DOHH2 (cell line): ENCODE results near the gene ALKBH3.

Source experiments
- H3F3A ChIP-seq: fragments of 200-600 bp; sonication (generic), shearing (Covaris generic); 2 replicates; pipeline ENCODE4 v1.6.0; 2016; ENCODE audit warnings: antibody characterized with exemption, mild to moderate bottlenecking; ENCODE audit not compliant: control insufficient read depth, insufficient read depth
- H3K27ac ChIP-seq: fragments of 200-600 bp; sonication (generic); 2 replicates; pipeline ENCODE4 v1.5.1; 2014; ENCODE audit warnings: low read depth, mild to moderate bottlenecking, low read length, moderate library complexity
- H3K27me3 ChIP-seq: fragments of 200-600 bp; sonication (generic); 2 replicates; pipeline ENCODE4 v1.6.1; 2014; ENCODE audit warnings: mild to moderate bottlenecking, low read length, mixed read lengths; ENCODE audit not compliant: control insufficient read depth
- H3K36me3 ChIP-seq: fragments of 200-600 bp; sonication (generic); 2 replicates; pipeline ENCODE4 v1.6.1; 2014; ENCODE audit warnings: mild to moderate bottlenecking, low read length, moderate library complexity, mixed read lengths; ENCODE audit not compliant: control insufficient read depth
- H3K4me1 ChIP-seq: fragments of 200-600 bp; sonication (generic); 2 replicates; pipeline ENCODE4 v1.6.1; 2014; ENCODE audit warnings: mild to moderate bottlenecking, low read length, mixed read lengths; ENCODE audit not compliant: control insufficient read depth
- H3K4me2 ChIP-seq: fragments of 200-600 bp; sonication (generic); 2 replicates; pipeline ENCODE4 v1.6.0; 2014; ENCODE audit warnings: mild to moderate bottlenecking, low read length, moderate library complexity
- H3K4me3 ChIP-seq: fragments of 200-600 bp; sonication (generic); 2 replicates; pipeline ENCODE4 v1.5.1; 2014; ENCODE audit warnings: mild to moderate bottlenecking, low read length, mixed read lengths
- H3K79me2 ChIP-seq: fragments of 200-600 bp; sonication (generic); 2 replicates; pipeline ENCODE4 v1.6.1; 2014; ENCODE audit warnings: mild to moderate bottlenecking, low read length, mixed read lengths; ENCODE audit not compliant: control insufficient read depth
- H3K9me2 ChIP-seq: fragments of 200-600 bp; sonication (generic); replicated peaks from 2 replicates; pipeline ENCODE4 v1.6.1; 2014; ENCODE audit warnings: mild to moderate bottlenecking, low read length, mixed read lengths; ENCODE audit not compliant: control insufficient read depth
- H3K9me3 ChIP-seq: fragments of 200-600 bp; sonication (generic); 2 replicates; pipeline ENCODE4 v1.6.1; 2014; ENCODE audit warnings: antibody characterized with exemption, low read length, mixed read lengths; ENCODE audit not compliant: control insufficient read depth, insufficient read depth
- H4K20me1 ChIP-seq: fragments of 200-600 bp; sonication (generic); 2 replicates; pipeline ENCODE4 v1.6.0; 2014; ENCODE audit warnings: low read depth, mild to moderate bottlenecking, antibody characterized with exemption, low read length, moderate library complexity; ENCODE audit not compliant: control insufficient read depth, insufficient read depth
- EZH2phosphoT487 ChIP-seq: fragments of 200-600 bp; sonication (generic); IDR thresholded peaks from 2 replicates; pipeline ENCODE4 v1.6.1; 2017; ENCODE audit warnings: borderline replicate concordance, mild to moderate bottlenecking, antibody characterized with exemption, low read length, moderate library complexity, mixed read lengths
- TF ChIP-seq, protein P1 (sequence below): fragments of 200-600 bp; sonication (generic); IDR thresholded peaks from one replicate; pipeline ENCODE4 v1.5.1; 2014; ENCODE audit warnings: antibody characterized with exemption, mild to moderate bottlenecking, low read depth, low read length; ENCODE audit not compliant: poor library complexity, severe bottlenecking

The ALKBH3 gene

DNA sequence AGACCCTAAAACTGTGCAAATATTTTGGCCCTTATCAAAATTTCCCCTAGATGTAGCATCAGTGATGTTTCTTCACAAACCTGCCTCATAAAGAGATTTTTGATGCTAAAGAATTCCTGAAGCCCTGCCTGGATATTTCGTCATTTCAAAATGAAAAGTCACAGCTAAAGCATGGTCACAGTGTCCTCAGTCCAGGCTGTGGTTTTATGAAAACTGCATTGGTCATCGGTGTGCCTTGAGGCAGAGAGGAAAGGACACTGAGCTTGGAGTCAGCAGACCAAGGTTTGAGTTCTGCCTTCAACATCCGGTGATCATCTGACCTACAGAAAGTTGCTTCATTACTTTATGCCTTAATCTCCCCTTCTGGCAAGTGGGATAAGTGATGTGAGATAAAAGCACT is 34.8 kb upstream of the ALKBH3 start:
- no peak overlapping the region for H3K4me2 ChIP-seq
- H3K4me1 ChIP-seq: no peaks in the 10 kb centered on the region
- H4K20me1 ChIP-seq: no peaks in the 10 kb centered on the region
- no peak overlapping the region for H3K27ac ChIP-seq
- TF ChIP-seq, protein P1, sequence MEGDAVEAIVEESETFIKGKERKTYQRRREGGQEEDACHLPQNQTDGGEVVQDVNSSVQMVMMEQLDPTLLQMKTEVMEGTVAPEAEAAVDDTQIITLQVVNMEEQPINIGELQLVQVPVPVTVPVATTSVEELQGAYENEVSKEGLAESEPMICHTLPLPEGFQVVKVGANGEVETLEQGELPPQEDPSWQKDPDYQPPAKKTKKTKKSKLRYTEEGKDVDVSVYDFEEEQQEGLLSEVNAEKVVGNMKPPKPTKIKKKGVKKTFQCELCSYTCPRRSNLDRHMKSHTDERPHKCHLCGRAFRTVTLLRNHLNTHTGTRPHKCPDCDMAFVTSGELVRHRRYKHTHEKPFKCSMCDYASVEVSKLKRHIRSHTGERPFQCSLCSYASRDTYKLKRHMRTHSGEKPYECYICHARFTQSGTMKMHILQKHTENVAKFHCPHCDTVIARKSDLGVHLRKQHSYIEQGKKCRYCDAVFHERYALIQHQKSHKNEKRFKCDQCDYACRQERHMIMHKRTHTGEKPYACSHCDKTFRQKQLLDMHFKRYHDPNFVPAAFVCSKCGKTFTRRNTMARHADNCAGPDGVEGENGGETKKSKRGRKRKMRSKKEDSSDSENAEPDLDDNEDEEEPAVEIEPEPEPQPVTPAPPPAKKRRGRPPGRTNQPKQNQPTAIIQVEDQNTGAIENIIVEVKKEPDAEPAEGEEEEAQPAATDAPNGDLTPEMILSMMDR: no peak
- no peak for TF ChIP-seq EZH2phosphoT487
- H3F3A ChIP-seq: no peaks in the 10 kb centered on the region
- no peaks in the 10 kb centered on the region for H3K9me2 ChIP-seq
- H3K9me3 ChIP-seq: no peaks in the 10 kb centered on the region
- H3K79me2 ChIP-seq: no peaks in the 10 kb centered on the region
- no peak overlapping the region for H3K4me3 ChIP-seq
- H3K27me3 ChIP-seq: no peaks in the 10 kb centered on the region
- H3K36me3 ChIP-seq: peaks cover 37% of the 10 kb centered on the region

DNA sequence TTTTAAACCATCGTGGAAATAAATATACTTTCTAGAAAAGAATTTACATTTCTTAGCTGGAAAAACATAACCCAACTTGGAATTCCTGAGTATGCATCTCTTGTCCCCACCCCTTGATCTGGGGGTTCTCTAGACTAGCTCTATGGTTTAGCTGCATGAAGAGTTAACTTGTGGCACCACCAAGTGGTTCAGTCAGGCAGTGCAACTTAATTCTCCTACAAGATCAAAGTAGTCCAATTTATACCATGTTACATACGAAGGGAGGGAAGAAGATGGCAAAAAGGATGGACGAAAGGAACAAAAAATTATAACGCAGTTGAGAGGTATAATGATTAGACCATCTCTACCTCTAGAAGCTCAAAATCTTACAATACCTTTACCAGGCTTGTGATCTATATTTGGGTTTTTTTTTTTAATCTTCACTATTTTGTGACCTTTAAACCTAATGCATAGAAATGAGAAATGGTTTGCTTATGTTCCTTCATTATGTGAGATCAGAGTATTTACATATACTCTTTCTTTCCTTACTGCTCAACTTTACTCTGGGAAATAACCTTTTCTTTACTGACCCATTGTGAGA is 28.5 kb upstream of the ALKBH3 start:
- no peak overlapping the region for H3K27ac ChIP-seq
- no peaks in the 10 kb centered on the region for H3K4me1 ChIP-seq
- no peaks in the 10 kb centered on the region for H3K79me2 ChIP-seq
- H3K36me3 ChIP-seq: peaks cover 39% of the 10 kb centered on the region
- peaks cover 6% of the 10 kb centered on the region; the same call in 1 of the 2 replicates for H3F3A ChIP-seq
- no peaks in the 10 kb centered on the region for H3K9me2 ChIP-seq
- H3K27me3 ChIP-seq: no peaks in the 10 kb centered on the region
- no peaks in the 10 kb centered on the region for H3K9me3 ChIP-seq
- H3K4me2 ChIP-seq: no peak overlapping the region
- H3K4me3 ChIP-seq: no peak overlapping the region
- H4K20me1 ChIP-seq: peaks cover 4% of the 10 kb centered on the region; the same call in 1 of the 2 replicates
- TF ChIP-seq EZH2phosphoT487: no peak
- TF ChIP-seq, protein P1: peak; percentile 83

DNA sequence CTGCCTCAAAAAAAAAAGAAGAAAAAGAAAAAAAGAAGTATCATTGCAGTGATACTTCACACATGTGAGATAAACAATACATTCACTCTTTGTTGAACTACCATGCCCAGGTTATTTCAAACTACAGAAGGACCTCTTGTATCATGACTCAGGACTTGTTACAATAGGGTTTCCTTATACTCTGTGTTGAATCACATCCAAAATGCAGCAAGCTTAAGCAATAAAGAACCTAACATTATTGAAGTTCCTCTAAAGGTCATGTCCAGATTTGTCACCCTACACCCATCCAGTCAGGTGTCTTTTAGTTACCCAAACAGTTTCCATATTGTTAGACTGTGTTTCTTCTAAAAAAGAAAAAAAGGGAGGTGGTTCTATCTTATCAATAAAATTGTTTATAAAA is 26.9 kb upstream of the ALKBH3 start:
- Histone ChIP-seq H3K79me2 (no peaks in the 10 kb centered on the region), H3K9me3 (no peaks in the 10 kb centered on the region), H3K4me2 (no peak overlapping the region), H3K4me3 (no peak overlapping the region), H3K27ac (no peak overlapping the region), H3K27me3 (no peaks in the 10 kb centered on the region), H3K36me3 (peaks cover 39% of the 10 kb centered on the region), H3K4me1 (no peaks in the 10 kb centered on the region), H3F3A (peaks cover 6% of the 10 kb centered on the region; the same call in 1 of the 2 replicates), H4K20me1 (peaks cover 4% of the 10 kb centered on the region; the same call in 1 of the 2 replicates), H3K9me2 (no peaks in the 10 kb centered on the region)
- TF ChIP-seq, protein P1: no peak
- no peak for TF ChIP-seq EZH2phosphoT487
